Esophagus muscularis mucosa (tissue), 4 donors: ENCODE results near the gene SEMA6A.

ENCODE experiments used
- CTCF ChIP-seq, 3 experiments: fragments of 200-600 bp in 2 of 3; fragments of 450-650 bp in 1 of 3; sonication (generic) in 2 of 3; IDR thresholded peaks; one replicate each; pipeline ENCODE4 v1.5.1; 2017 to 2019; ENCODE audit warnings: antibody characterized with exemption in 3 of 3, mild to moderate bottlenecking in 2 of 3, moderate library complexity in 1 of 3
- EP300 ChIP-seq: sonication (generic); formaldehyde crosslinking; IDR thresholded peaks from one replicate; pipeline ENCODE4 v1.6.1; 2017; ENCODE audit warnings: antibody characterized with exemption
- POLR2A ChIP-seq: fragments of 450-650 bp; IDR thresholded peaks from one replicate; pipeline ENCODE4 v1.6.1; 2017; ENCODE audit warnings: antibody characterized with exemption, moderate library complexity, mild to moderate bottlenecking, low read depth
- POLR2AphosphoS5 ChIP-seq, 2 donors: sonication (generic); formaldehyde crosslinking; IDR thresholded peaks; one replicate each; pipeline ENCODE4 v1.6.1; 2017; ENCODE audit warnings: antibody characterized with exemption in 2 of 2

- TF ChIP-seq POLR2A = no peak
- no peak for TF ChIP-seq CTCF (IDR thresholded peaks at IDR 0.05)
- TF ChIP-seq POLR2AphosphoS5 (IDR thresholded peaks at IDR 0.05) = no peak
- no peak for TF ChIP-seq EP300
Measured at GRCh38 chr5:116577064-116577788, 2.6 kb upstream of the SEMA6A start.
